DMS114 treated with DMSO at 0.1 percent for 48 hours (cell line): ENCODE results near the gene CD244.

Experiments
- DNase-seq: peaks from one replicate; lab custom pipeline; 2025; ENCODE audit not compliant: unreplicated experiment; lab: John Stamatoyannopoulos, UW

Gene CD244

GRCh38 chr1:160814316-160814715 is 48.4 kb downstream of the CD244 start:
- DNase-seq = no peak

- DNase-seq = no peak
Observed at GRCh38 chr1:160813215-160813614, 49.5 kb downstream of the CD244 start.

- DNase-seq = no peak
Observed at GRCh38 chr1:160811147-160811546, 51.5 kb downstream of the CD244 start.

- no peak for DNase-seq
Observed at GRCh38 chr1:160810486-160810885, 52.2 kb downstream of the CD244 start.

GRCh38 chr1:160808289-160808688 is 54.4 kb downstream of the CD244 start:
- no peak for DNase-seq

- no peak for DNase-seq
Observed at GRCh38 chr1:160807738-160808137, 54.9 kb downstream of the CD244 start.

- DNase-seq = no peak
Observed at GRCh38 chr1:160807247-160807646, 55.4 kb downstream of the CD244 start.

GRCh38 chr1:160806784-160807183 is 55.9 kb downstream of the CD244 start:
- no peak for DNase-seq

- no peak for DNase-seq
Observed at GRCh38 chr1:160806109-160806665, 56.5 kb downstream of the CD244 start.

- DNase-seq = no peak
Observed at GRCh38 chr1:160801836-160802580, 60.7 kb downstream of the CD244 start.

GRCh38 chr1:160800645-160801408 is 61.9 kb downstream of the CD244 start:
- DNase-seq = no peak

- no peak for DNase-seq
Observed at GRCh38 chr1:160800142-160800541, 62.5 kb downstream of the CD244 start.

- no peak for DNase-seq
Observed at GRCh38 chr1:160799641-160800040, 63.0 kb downstream of the CD244 start.

GRCh38 chr1:160798439-160798838 is 64.2 kb downstream of the CD244 start:
- DNase-seq = no peak

GRCh38 chr1:160797861-160798273 is 64.8 kb downstream of the CD244 start:
- no peak for DNase-seq

GRCh38 chr1:160797271-160797709 is 65.4 kb downstream of the CD244 start:
- no peak for DNase-seq

- DNase-seq = no peak
Observed at GRCh38 chr1:160795951-160796383, 66.7 kb downstream of the CD244 start, which contains the start of gene LY9. LY9 (plus strand) TSS chr1:160796174; CDS start chr1:160796188, 14 bp downstream.

GRCh38 chr1:160794376-160794775 is 68.3 kb downstream of the CD244 start:
- DNase-seq = no peak

- DNase-seq = no peak
Observed at GRCh38 chr1:160789702-160790611, 72.7 kb downstream of the CD244 start.

GRCh38 chr1:160789051-160789701 is 73.5 kb downstream of the CD244 start:
- no peak for DNase-seq
